Airway epithelial cell (primary cell): ENCODE data around the gene GOLGA5. TPM values are rescaled to one million over a fixed set of nuclear protein-coding genes. Genes with fewer than 3 reads are reported as not detected.

Source experiments
- total RNA-seq: library from RNA; depleted of rRNA; stranded (reverse); fragments of >200 nt; gene quantifications from 2 replicates; pipeline ENCODE4 v1.2.3, GENCODE V29; 2015

The GOLGA5 gene, protein sequence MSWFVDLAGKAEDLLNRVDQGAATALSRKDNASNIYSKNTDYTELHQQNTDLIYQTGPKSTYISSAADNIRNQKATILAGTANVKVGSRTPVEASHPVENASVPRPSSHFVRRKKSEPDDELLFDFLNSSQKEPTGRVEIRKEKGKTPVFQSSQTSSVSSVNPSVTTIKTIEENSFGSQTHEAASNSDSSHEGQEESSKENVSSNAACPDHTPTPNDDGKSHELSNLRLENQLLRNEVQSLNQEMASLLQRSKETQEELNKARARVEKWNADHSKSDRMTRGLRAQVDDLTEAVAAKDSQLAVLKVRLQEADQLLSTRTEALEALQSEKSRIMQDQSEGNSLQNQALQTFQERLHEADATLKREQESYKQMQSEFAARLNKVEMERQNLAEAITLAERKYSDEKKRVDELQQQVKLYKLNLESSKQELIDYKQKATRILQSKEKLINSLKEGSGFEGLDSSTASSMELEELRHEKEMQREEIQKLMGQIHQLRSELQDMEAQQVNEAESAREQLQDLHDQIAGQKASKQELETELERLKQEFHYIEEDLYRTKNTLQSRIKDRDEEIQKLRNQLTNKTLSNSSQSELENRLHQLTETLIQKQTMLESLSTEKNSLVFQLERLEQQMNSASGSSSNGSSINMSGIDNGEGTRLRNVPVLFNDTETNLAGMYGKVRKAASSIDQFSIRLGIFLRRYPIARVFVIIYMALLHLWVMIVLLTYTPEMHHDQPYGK
- 28.6 and 32.5 TPM in 2 replicates for total RNA-seq

DNA sequence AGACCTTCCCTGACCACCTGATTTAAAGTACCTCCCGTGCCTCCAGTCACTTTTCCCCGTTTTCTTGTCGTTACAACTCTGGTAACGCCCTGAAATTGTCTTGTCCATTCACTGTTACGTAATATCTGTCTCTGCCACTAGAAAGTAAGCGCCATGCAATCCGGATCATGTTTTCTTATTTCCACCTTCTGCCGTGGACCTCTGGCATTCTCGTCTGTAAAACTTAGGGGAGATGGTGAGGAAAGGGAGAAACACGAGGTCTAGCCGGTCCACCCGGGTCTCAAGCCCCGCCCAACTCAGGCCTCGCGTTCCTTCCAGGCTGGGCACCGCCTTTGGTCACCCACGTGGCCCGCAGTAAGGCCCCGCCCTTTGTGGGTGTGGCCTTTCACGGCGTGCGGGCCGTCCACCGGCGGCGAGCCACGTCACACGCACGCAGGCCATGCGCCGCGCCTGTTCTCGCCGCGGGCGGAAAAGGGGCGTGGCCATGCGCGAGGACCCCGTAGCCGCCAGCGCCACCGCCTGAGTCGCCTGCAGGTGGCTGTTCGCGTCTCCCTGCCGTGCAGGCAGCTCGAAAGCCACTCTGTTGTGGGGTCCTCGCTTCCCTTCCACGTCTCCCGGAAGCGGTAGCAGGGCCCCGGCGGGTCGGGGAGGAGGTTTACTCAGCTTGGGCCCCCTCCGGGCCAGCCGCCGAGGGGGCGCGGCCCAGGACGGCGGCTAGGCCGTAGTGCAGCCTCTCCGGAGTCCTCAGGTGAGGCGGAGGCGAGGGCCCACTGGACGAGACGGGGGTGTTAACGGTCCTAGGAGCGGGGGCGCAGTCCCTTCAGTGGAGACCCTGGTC lies at the start of gene GOLGA5:
Gene GOLGA5, plus strand, starts transcription at position 597 of the 838 bp plus-strand sequence. CDS start 3,133 bp downstream, outside the sequence.

DNA sequence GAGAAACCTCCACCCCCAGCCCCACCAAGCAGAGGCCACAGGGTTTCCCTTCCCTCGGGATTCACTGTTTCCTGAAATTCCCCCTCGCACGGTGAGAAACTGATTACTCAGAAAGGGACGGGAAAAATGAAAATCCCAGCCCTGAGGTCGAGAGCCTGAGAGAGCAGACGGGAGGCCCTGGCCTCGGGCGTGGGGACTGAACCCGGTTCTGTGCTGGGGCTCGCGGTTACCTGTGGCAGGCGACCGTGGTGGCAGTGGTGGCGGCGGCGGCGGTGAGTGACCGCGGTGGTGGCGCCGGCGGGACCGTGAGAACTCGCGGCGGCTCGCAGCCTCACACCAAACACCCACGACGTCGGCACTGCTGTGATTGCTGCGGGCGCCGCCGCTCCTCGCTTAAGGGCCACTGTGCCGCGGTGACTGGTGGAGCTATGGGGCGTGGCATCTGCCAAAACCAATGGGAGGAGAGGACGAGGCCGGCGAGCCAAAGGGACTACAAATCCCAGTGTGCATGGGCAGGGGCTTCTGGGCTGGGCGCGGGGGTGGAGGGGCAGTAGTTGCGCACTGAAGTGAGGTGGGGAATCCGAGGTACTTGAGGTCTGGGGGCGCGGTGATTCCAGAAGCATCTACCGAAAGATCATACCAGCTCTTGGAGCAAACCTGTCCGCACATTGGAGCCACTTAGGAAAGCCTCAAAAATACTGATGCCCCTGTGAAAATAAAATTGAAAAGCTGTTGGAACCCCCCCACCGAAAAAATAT lies 45.7 kb upstream of the GOLGA5 start, which contains the start of gene LGMN:
Gene LGMN, minus strand, starts transcription at position 369 of the 758 bp plus-strand sequence. CDS start 15,841 bp downstream, outside the sequence.

Other genes starting within 250 kb of the GOLGA5 start
- 65.1 and 83.8 TPM in 2 replicates for gene LGMN, start 45.7 kb upstream of the GOLGA5 start, total RNA-seq
- gene CHGA, start 128.8 kb downstream of the GOLGA5 start, total RNA-seq: 0.07 TPM in 1 of 2 replicates, not detected in the other